HL-60 (cell line): ENCODE data around the gene MTPN.

Experiments
- DNase-seq, 2 experiments: peaks; one replicate each; pipeline ENCODE4 v3.0.0-alpha.2; 2010 to 2020; ENCODE audit warnings: low read depth in 1 of 2, low spot score in 1 of 2
- H3K27ac ChIP-seq: fragments of 250-450 bp; sonication (Bioruptor Pico); replicated peaks from 2 replicates; pipeline ENCODE4 v1.5.1; 2020; ENCODE audit warnings: mild to moderate bottlenecking, moderate library complexity
- H3K27me3 ChIP-seq: fragments of 250-450 bp; sonication (Bioruptor Pico); 2 replicates; pipeline ENCODE4 v1.5.1; 2021; ENCODE audit warnings: mild to moderate bottlenecking, moderate library complexity; ENCODE audit not compliant: insufficient read depth, poor library complexity, severe bottlenecking
- H3K4me3 ChIP-seq: replicated peaks from 2 replicates; pipeline ENCODE4 v1.5.1; 2011; ENCODE audit warnings: mild to moderate bottlenecking, control low read depth, low read length; ENCODE audit not compliant: insufficient read depth
- CTCF ChIP-seq: IDR thresholded peaks from one replicate; pipeline ENCODE4 v1.5.1; 2011; ENCODE audit warnings: low read length, control low read depth, inconsistent platforms; ENCODE audit not compliant: insufficient read depth
- GABPA ChIP-seq: IDR thresholded peaks from 2 replicates; pipeline ENCODE4 v1.6.1; 2012; ENCODE audit warnings: low read depth
- POLR2AphosphoS5 ChIP-seq: IDR thresholded peaks from 2 replicates; pipeline ENCODE4 v1.6.1; 2012; ENCODE audit warnings: low read depth
- REST ChIP-seq: IDR thresholded peaks from 2 replicates; pipeline ENCODE4 v1.6.1; 2012; ENCODE audit warnings: low read depth; ENCODE audit not compliant: insufficient replicate concordance
- SPI1 ChIP-seq: IDR thresholded peaks from 2 replicates; pipeline ENCODE4 v1.6.1; 2012; ENCODE audit warnings: low read depth, mild to moderate bottlenecking, borderline replicate concordance

Gene MTPN

GRCh38 chr7:135933509-135934188, 43.5 kb downstream of the MTPN start:
- no peak overlapping the region for H3K4me3 ChIP-seq
- DNase-seq, result peak; percentile 13 to 21
- TF ChIP-seq REST (no peak), GABPA (no peak), CTCF (no peak), SPI1 (no peak), POLR2AphosphoS5 (no peak)
- no peaks in the 10 kb centered on the region for H3K27me3 ChIP-seq
- H3K27ac ChIP-seq, result no peak overlapping the region

- TF ChIP-seq POLR2AphosphoS5 (no peak), CTCF (no peak), REST (no peak), GABPA (no peak), SPI1 (no peak)
- DNase-seq, result no peak
- Histone ChIP-seq H3K4me3 (no peak overlapping the region), H3K27ac (no peak overlapping the region), H3K27me3 (no peaks in the 10 kb centered on the region)
Observed at GRCh38 chr7:135932131-135932530, 45.0 kb downstream of the MTPN start.

GRCh38 chr7:135930565-135931461, 46.3 kb downstream of the MTPN start:
- H3K27ac ChIP-seq, result no peak overlapping the region
- no peak for TF ChIP-seq CTCF
- TF ChIP-seq SPI1, result no peak
- TF ChIP-seq REST, result no peak
- no peak for TF ChIP-seq POLR2AphosphoS5
- no peak for TF ChIP-seq GABPA
- peak in 1 of 2 experiments; percentile 25 for DNase-seq
- H3K27me3 ChIP-seq, result no peaks in the 10 kb centered on the region
- no peak overlapping the region for H3K4me3 ChIP-seq
